GM18858 (cell line): ENCODE results near the gene JAK3.
"Not testable (repeated sequence)": the region's sequence is repeated elsewhere in the genome, so short reads cannot be mapped to it uniquely, and the experiment has no call there.

Experiments
- ATAC-seq: cut with Tn5 transposase; IDR thresholded peaks from one replicate; pipeline ENCODE4 v1.9.1; 2021; ENCODE audit not compliant: unreplicated experiment

JAK3 gene

GRCh38 chr19:17807731-17808316, 40.0 kb downstream of the JAK3 start:
- no peak for ATAC-seq

- no peak for ATAC-seq
Measured at GRCh38 chr19:17806945-17807344, 40.8 kb downstream of the JAK3 start.

GRCh38 chr19:17805427-17805826, 42.4 kb downstream of the JAK3 start:
- no peak for ATAC-seq

- no peak for ATAC-seq
Measured at GRCh38 chr19:17803264-17803896, 44.4 kb downstream of the JAK3 start.

- ATAC-seq = no peak
Measured at GRCh38 chr19:17802137-17802858, 45.5 kb downstream of the JAK3 start.

GRCh38 chr19:17798599-17798998, 49.2 kb downstream of the JAK3 start:
- ATAC-seq = not testable (repeated sequence)

- no peak for ATAC-seq
Measured at GRCh38 chr19:17797424-17798201, 50.2 kb downstream of the JAK3 start.

GRCh38 chr19:17796838-17797423, 50.9 kb downstream of the JAK3 start:
- no peak for ATAC-seq

- no peak for ATAC-seq
Measured at GRCh38 chr19:17796013-17796837, 51.6 kb downstream of the JAK3 start.

GRCh38 chr19:17795495-17795856, 52.3 kb downstream of the JAK3 start:
- ATAC-seq = no peak

- no peak for ATAC-seq
Measured at GRCh38 chr19:17794731-17795494, 52.9 kb downstream of the JAK3 start, which contains the start of gene B3GNT3. Gene B3GNT3, plus strand, starts transcription at chr19:17795138. Its CDS starts 12,670 bp downstream, at chr19:17807808.

GRCh38 chr19:17794412-17794730, 53.4 kb downstream of the JAK3 start:
- ATAC-seq = no peak

- ATAC-seq = no peak
Measured at GRCh38 chr19:17790059-17790780, 57.6 kb downstream of the JAK3 start.

GRCh38 chr19:17788632-17789031, 59.1 kb downstream of the JAK3 start:
- no peak for ATAC-seq

GRCh38 chr19:17787274-17787913, 60.4 kb downstream of the JAK3 start:
- ATAC-seq = no peak

- ATAC-seq = no peak
Measured at GRCh38 chr19:17784201-17785008, 63.4 kb downstream of the JAK3 start.

GRCh38 chr19:17783721-17784120, 64.1 kb downstream of the JAK3 start:
- not testable (repeated sequence) for ATAC-seq

GRCh38 chr19:17780781-17781180, 67.0 kb downstream of the JAK3 start:
- no peak for ATAC-seq
